GM18511 (cell line): ENCODE results near the gene CCL3.
A peak's percentile ranks its signal among the peaks of the same experiment; 100 is the strongest.
"Not testable (repeated sequence)": the region's sequence is repeated elsewhere in the genome, so short reads cannot be mapped to it uniquely, and the experiment has no call there.

Source experiments
- ATAC-seq: cut with Tn5 transposase; IDR thresholded peaks from one replicate; pipeline ENCODE4 v1.9.1; 2021; ENCODE audit warnings: mild to moderate bottlenecking, moderate library complexity; ENCODE audit not compliant: unreplicated experiment

The CCL3 gene

DNA sequence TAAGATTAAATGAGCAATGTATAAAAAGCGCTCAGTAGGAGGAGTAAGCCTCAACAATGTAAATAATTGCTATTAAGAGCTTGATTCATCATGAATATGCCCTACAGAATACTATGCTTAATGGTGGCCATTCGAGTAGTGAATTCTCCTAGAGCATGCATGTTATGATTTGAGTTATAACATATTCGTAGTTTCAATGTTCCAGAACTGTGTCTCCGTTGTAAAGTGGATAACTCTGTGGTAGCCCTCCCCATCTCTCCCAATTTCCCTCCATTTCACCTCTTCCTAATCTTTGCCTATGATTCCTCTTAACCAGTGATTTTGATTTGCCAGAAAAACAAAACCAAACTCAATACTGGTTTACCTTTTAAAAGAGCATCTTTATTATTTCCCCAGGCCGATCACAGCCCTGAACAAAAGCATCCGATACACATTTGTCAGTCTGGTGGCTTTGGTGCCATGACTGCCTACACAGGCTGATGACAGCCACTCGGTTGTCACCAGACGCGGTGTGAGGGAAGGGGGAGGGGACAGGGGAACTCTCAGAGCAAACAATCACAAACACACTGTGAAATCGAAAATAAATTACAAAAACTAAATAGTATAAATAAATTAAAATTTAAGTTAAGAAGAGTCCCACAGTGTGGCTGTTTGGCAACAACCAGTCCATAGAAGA is 1.9 kb downstream of the CCL3 start:
- not testable (repeated sequence) for ATAC-seq

DNA sequence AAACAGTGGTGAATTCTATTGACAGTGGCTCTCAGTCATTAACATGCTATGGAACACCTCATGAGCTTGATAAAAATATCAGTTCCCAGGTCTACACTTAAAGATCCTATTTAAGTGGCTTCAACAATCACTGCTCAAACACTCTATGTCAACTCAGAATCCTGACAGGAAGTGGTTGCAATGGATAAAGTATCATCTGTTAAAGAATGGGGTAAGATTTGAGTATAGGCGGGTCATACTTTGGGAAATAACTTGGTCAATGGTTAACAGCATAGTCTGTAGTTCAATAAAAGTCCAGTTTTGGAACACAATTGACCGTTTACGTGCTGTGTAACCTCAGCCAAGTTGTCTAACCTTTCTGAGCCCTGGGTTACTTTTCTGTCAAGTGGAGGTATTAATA is 2.5 kb downstream of the CCL3 start:
- ATAC-seq, result not testable (repeated sequence)

DNA sequence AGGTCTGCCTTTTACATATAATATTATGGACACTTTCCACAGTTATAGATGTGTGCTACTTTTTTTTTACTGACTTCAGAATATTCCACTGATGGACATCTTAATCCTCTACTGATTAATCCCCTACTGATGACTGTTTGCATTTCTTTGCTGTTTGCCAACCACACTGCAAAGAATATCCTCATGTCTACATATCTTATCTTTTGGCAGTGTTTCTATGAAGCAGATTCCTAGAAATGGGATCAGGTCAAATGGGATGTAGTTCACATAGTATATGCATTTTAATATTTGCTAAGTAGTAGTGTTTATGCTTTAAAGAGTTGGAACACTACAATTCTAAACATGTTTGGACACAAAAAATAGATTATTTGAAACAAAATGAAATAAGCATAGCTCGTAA is 3.2 kb downstream of the CCL3 start:
- ATAC-seq, result no peak

DNA sequence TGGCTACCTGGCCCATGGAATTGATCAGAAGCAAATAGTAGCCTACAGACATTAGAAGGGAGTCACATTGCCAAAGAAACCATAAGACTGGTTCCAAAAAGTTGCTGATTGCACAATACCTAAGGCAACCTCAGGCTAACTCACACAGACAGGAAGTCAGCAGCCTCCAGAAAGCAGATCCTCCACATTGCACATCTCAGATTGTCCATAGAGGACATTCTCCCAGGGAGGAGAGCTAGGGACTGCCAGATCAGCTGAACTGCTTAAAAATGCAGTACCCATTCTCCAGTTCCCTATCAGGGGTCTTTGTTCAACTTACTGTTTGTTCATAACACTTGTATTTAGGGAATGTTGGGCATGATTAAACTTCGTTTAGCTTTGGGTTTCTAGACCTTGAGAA is 4.2 kb downstream of the CCL3 start:
- no peak for ATAC-seq

DNA sequence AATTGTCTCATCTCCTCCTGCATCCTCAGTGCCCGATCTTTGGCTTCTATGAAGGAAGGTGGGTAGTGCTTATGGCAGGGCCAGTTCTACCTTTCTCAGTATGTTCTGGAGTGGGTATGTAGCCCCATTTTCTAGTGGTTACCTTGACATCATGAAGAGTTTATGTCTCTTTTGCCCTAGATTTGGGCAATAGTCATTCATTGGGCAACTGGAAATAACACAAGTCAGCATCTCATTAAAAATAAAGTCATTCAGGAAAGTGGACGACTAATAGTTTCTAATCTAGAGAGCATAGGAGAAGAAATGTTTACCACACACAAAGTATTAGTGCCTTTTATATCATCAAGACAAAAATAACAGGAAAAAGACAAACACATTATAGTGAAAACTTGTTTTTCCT is 6.3 kb downstream of the CCL3 start:
- not testable (repeated sequence) for ATAC-seq

DNA sequence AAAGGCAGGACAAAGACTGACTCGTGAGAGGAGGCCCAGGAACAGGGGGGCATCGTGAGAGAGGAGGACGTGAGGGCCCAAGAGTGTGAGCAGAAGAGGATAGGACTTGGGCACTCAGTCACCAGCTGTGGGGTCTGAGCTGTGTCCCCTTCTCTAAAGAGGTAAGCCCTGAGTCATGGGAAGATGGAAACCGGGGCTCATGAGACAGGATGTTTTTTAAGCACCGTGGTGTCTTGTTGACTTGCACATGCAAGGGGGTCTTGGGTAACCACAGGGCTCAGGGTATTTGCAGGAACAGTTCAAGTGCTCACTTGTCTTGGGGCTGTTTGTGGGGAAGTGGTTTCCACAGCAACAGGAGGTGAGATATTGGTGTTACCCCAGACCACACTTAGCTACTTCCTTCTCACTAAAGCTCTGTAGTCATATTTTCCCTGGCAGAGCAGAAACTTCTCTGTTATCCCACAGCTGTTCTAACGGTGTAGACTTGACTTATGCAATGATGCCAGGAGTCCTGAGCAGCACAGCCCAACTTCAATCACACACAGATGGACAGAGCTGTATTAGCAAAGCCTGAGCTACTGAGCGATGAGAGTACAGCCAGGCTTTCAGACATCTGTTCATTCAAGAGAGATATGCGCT is 7.3 kb downstream of the CCL3 start:
- ATAC-seq, result peak; percentile 69

DNA sequence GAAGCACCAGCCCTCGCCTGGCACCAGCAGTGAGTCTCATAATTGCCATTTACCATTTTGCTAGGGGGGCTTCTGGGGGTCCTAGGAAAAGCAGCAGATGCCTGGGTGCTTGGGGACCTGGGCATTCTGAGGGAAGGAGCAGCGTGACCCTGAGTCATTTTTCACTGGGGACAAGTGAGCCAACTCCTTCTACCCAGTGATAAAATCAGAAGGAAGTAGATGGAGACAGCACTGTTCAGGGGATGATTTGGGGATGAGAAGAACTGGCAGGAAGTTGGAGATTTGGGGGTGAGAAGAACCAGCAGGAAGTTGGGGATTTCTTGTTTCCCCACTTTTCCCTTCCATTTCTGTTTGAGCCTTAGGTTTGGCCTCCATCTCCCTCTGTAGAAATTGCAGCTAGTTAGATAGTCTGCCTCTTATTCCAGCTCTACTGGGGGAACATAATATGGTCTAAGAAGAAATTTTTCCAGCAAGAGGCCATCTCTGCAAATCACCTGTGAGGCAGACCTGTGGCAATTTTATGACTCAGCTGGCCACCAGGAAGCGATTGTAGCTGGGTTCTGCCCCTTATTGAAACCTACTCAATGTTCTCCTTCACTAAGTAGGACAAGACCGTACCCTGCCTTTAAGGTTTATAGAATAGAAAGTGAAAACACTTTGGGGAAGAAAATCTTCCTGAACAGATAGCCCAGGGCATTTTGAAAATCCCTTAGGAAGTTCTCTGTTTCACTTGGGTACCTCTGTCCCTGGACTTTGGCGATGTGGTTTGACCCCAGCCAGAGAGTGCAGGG is 8.1 kb downstream of the CCL3 start:
- ATAC-seq, result peak; percentile 47

DNA sequence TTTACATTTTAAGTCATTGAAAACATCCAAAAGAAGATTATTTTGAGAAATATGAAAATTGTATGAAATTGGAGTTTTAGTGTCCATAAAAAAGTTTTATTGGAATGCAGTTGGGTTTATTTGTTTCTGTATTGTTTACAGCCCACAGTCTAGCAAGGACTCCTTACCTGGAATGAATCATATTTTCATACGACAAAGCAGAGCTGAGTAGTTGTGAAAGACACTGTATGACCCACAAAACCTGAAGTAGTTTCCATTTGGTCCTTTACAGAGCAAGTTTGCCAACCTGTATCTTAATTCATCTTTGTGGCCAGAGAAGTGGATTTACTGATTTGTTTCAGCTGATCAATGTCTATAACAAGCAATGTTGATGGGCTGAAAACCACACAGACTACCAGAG is 15.6 kb downstream of the CCL3 start:
- ATAC-seq, result no peak

DNA sequence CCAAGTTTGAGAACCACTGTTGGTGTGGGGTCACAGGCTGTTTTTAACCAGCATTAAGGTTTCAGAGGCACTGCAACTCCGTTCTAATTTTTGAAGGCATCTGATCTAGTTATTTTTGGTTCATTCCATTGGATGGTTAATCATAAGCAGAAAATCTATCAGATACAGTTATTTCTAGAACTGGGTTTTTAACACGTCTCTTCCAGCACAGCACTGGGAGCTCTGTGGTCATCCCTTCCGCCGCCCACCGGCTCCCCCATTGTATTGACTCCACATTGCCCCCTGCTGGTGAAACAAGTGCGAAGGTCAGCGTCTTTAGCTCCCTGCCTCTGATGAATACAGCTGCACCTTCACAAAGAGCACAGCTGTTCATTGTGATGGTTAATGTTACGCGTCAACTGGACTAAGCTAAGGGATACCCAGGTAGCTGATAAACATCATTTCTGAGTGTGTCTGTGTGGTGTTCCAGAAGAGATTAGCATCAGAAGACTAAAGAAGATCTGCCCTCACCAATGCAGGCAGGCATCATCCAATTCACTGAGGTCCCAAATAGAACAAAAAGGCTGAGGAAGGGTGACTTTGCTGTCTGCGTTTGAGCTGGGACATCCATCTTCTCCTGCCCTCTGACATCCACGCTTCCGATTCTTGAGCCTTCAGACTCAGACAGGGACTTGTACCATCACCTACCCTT is 17.4 kb downstream of the CCL3 start:
- peak; percentile 73 for ATAC-seq

DNA sequence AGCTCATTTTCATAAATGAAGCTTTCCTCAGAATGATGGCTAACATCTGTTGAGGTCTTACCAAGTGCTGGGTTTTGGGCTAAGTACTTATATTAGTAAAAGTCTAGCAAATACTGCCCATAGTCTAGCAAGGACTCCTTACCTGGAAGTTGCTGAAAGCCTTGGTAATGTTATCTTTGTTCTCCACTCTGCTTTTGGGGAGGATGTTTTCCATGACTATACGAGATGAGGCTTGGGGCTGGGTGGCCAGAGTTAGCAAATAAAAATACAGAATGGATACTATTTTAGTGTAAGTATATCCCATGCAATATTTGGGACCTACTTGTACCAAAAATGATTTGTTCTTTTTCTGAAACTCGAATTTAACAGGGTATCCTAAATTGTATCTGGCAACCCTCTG is 18.2 kb downstream of the CCL3 start:
- ATAC-seq, result no peak

DNA sequence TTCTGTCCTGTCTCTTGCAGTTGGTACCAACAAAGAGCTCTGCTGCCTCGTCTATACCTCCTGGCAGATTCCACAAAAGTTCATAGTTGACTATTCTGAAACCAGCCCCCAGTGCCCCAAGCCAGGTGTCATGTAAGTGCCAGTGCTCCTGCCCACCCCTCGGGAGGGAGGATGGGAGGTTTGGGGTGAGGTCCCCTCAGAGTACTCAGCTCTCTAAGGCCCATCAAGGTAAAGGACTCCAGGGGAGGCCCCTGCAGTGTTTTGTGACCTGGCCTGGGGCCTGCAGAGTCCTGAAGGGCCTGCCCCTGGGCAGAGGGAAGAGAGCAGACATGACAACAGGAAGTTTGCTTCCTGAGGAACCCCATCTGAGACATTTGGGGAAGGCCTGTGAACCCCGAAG is 19.5 kb downstream of the CCL3 start:
- ATAC-seq, result no peak

DNA sequence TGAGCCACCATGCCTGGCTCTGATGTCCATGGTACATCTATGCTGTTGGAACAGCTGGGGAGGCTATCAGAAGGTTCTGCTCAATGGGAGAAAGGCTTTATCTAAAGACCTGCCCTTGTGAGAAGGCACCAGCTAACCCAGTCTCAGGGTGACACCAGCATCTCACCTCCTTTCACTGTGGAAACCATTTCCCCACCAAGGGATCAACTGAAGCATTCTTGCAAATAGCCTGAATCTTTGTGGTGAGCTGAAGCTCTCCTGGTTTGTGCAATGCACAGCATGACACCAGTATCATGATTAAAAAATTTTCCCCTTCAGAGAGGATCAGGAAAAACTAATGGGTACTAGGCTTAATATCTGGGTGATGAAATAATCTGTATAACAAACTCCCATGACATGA is 20.8 kb downstream of the CCL3 start:
- no peak for ATAC-seq

DNA sequence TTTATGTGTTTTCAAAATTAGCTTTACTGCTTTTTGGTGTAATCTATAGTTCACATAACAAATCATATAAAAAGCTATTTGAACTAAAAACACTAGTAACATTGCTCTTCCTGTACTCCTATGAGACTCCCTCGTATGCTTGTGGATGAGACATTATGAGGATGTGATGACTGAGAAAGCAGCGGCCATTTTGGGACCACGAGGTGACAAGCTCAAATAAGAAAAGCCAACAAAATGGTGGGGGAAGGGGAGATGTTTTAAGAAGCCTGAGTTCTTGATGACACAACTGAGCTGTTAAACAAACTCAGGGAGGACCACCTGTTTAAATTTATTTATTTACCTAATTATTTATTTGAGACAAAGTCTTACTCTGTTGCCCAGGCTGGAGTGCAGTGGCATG is 21.4 kb downstream of the CCL3 start:
- ATAC-seq, result no peak

DNA sequence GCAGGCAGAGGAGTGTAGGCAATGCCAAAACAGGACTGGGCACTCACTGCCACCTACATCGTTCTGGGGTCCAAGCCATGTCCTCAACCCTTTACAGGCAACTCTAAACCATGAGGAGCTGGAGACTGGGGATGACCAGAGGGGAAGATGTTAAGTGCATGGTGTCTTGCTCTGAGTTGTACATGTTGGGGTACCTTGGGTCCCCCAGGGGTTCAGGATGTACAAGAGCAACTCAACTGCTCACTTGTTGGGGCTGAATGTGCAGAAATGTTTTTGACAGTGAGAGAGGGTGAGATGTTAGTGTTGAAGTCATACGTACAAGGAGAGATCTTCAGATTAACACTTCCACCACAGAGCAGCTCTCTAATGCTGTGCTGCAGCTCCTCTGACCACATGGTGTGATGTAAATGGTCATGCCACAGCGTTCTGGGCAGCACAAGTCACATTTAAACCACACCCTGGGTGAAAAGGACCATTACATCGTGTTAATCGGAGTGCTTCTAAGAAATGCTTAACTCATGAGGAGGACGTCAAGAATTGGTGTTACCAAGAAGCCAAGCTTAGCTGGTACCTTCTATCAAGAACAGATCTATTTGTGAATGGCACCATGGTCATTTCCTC is 23.5 kb downstream of the CCL3 start:
- ATAC-seq, result no peak

DNA sequence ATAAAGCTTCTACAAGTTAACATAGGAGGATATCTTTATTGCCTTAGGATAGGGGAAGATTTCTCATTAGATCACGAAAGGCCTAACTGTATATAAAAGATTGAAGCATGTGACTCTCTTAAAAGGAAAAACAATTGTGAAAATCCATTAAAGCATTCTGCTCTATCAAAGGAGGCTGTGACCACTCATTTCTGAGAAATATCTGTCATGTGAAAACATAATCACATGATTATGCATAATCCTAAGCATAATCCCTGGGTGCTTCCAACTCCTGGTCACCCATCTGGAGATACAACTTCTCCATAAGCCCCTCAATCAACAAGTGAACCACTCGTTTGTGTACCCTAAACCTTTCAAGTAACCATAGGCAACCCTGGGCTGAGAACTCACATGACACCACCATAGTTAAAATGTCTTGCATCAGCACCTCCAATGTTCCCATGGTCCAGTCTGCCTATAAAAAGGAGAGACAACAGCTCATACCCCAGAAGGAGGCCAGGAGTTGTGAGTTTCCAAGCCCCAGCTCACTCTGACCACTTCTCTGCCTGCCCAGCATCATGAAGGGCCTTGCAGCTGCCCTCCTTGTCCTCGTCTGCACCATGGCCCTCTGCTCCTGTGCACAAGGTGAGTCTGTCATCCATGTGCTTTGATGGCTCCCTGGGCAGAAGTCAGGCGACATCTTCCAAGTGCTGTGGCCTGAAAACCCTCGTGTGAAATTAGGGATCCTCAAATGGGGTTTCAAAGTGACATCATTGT is 26.0 kb downstream of the CCL3 start, which contains the start of gene CCL18:
Gene CCL18, plus strand, starts transcription at position 487 of the 756 bp plus-strand sequence. Its CDS starts 71 bp downstream, at position 558.
- no peak for ATAC-seq

DNA sequence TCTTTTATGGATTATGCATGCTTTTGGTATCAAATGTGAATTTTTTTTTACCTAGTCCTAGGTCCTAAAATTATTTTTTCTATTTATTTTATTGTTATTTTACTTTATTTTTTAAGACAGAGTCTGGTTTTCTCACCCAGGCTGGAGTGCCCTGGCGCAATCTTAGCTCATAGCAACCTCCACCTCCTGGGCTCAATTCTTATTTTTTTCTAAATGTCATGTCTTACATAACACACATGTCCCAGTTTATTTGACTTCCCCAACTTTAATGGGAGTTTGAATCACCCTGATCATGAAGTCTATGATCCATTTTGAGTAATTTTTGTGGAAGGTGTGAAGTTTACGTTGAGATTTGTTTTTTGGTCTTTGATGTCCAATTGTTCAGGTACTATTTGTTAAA is 29.1 kb downstream of the CCL3 start:
- no peak for ATAC-seq

DNA sequence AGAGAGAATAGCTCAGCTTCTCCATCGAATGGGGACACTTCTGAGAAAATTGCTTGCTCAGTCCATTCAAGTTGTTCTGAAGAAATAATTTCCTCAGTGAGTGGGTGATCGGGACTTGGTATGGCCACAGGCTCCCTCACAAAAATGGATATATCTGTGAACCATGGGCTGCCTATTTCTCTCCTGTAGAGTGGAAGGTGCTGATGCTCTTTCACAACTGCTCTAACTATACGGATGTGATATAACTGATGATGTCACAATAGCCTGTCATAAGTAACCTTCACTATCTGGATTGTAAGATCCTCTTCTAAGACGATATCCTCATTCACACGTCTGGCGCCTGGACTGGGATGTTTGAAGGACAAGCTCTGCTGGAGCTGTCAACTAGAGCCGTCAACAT is 30.5 kb downstream of the CCL3 start:
- ATAC-seq, result no peak

DNA sequence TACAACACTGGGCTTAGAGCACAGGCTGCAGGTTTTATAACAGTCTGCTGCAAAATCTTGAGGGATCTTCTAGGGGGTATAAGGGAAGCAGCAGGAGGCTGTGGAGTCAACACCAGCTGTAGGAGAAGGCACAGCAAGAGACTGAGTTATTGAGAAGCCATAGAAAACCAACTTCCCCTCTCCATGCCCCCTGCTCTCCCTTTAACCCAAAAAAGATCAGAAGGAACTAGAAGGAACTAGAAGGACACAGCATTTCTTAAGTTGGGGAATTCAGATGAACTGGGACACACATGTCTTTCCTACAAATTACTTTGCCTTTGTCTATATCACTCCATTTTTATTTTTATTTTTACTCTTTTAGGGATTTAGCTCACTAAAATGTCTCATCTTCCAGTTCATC is 32.0 kb downstream of the CCL3 start:
- no peak for ATAC-seq

DNA sequence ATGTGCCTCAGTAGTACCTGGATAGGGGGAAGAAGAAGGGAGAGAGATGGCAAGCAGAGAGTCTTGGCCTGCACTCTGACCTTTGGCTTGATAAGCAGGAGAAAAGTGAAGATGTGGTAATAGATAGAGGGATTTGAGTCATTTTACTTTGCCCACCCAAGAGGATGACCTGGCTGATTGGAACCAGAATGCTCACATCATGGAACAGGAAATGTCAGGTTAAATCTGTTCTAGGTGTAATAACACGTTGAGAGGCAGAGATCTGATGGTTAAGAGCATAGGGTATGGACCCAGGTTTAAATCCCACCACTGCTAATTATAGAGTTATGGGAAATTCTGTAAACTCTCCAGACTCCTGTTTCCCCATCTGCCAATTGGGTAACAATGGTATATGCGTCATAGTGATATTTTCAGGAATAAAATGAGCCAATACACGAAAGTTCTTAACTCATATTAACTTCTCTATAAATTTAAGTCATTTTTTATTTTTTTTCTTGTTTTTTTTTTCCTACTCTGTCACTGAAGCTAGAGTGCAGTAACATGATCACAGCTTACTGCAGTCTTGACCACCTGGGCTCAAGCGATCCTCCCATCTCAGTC is 33.9 kb downstream of the CCL3 start:
- no peak for ATAC-seq

DNA sequence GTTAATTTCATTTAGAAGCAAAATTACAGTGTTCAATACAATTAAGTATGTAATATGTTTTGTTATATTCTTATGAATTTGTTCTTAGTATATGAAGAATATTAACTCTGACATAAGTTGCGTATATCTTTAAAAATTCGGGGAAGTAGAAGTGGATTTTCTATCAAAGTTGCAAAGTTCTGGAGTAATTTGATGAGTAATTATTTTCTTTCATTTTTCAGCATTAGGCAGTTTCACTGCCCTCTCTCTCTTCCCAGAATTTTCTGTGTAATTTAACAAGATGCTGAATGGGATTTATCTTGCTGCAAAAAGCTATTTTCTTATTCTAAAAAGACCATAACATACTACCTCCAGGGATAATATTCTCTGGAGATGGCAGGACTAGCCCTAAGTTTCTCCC is 34.8 kb downstream of the CCL3 start:
- no peak for ATAC-seq
